Prostate gland (tissue), 2 donors: Measurements from ENCODE around the gene IGFL2. TPM values are rescaled to one million over a fixed set of nuclear protein-coding genes. Genes with fewer than 3 reads are reported as not detected.

Source experiments
- DNase-seq: peaks from one replicate; pipeline ENCODE4 v3.0.0-alpha.2; 2019; ENCODE audit warnings: low spot score
- H3K27ac ChIP-seq, 2 donors: fragments of 200-600 bp; sonication (generic); 2 replicates each; pipeline ENCODE4 v1.5.1; 2017 to 2019
- H3K27me3 ChIP-seq: fragments of 200-600 bp; sonication (generic); replicated peaks from 2 replicates; pipeline ENCODE4 v1.5.1; 2019; ENCODE audit not compliant: insufficient read depth
- H3K36me3 ChIP-seq, 2 donors: fragments of 200-600 bp; sonication (generic); 1 replicate in 1 of 2; 2 replicates in 1 of 2; pipeline versions ENCODE4 v1.5.1 to v1.8.1; 2017 to 2019
- H3K4me1 ChIP-seq: fragments of 200-600 bp; sonication (generic); replicated peaks from 2 replicates; pipeline ENCODE4 v1.5.1; 2019
- H3K4me3 ChIP-seq, 2 donors: fragments of 200-600 bp; sonication (generic); 2 replicates each; pipeline ENCODE4 v1.5.1; 2017 to 2019
- H3K9me3 ChIP-seq: fragments of 200-600 bp; sonication (generic); 2 replicates; pipeline ENCODE4 v1.5.1; 2017
- POLR2A ChIP-seq: fragments of 450-650 bp; IDR thresholded peaks from one replicate; pipeline ENCODE4 v1.6.1; 2016; ENCODE audit warnings: antibody characterized with exemption, mild to moderate bottlenecking
- POLR2AphosphoS5 ChIP-seq: sonication (generic); formaldehyde crosslinking; IDR thresholded peaks from one replicate; pipeline ENCODE4 v1.6.1; 2017; ENCODE audit warnings: antibody characterized with exemption
- WGBS: methylation state at CpG from one replicate; pipeline ENCODE4 v1.1.5; 2018; 5-methylcytosine and 5-hydroxymethylcytosine counted together
- intact Hi-C: fragments of 100-400 bp; cut with DNase I; formaldehyde crosslinking; loops from one replicate; pipeline ENCODE4 v1.14.2; 2022
- total RNA-seq, 2 donors: library from RNA; depleted of rRNA; stranded (reverse); fragments of >200 nt; gene quantifications; one replicate each; pipeline ENCODE4 v1.1.0, GENCODE V29; 2016
- TF ChIP-seq, protein P1 (sequence below), 4 experiments: fragments of 200-600 bp in 2 of 4; fragments of 450-650 bp in 2 of 4; sonication (generic) in 2 of 4; IDR thresholded peaks; 1 replicate in 3 of 4; 2 replicates in 1 of 4; pipeline ENCODE4 v1.5.1; 2016 to 2019; ENCODE audit warnings: antibody characterized with exemption in 4 of 4, mild to moderate bottlenecking in 2 of 4, moderate library complexity in 2 of 4

Gene IGFL2
- total RNA-seq, 2 donors from 2014 or later, result 2.7 TPM; not detected in 1

DNA sequence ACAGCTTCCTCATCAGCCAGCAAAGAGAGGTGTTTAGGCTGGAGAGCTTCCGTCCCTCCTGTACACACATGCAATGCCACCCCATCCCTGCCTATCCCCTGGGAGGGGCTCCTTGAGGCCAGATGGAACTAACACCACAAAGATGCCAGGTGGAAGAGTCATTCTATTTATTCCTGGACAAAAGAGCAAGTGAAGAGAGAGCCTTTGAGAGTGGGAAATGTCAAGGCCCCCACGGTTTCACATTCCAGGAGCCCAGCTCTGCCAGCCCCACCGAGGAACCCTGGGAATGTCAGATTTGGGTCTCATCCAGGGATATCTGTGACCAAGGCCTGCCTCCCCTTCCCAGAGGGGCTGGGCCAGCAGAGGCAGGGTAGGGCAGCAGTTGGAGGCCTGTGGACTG lies 50.7 kb downstream of the IGFL2 start:
- H3K27ac ChIP-seq, result no peak overlapping the region
- TF ChIP-seq, protein P1, sequence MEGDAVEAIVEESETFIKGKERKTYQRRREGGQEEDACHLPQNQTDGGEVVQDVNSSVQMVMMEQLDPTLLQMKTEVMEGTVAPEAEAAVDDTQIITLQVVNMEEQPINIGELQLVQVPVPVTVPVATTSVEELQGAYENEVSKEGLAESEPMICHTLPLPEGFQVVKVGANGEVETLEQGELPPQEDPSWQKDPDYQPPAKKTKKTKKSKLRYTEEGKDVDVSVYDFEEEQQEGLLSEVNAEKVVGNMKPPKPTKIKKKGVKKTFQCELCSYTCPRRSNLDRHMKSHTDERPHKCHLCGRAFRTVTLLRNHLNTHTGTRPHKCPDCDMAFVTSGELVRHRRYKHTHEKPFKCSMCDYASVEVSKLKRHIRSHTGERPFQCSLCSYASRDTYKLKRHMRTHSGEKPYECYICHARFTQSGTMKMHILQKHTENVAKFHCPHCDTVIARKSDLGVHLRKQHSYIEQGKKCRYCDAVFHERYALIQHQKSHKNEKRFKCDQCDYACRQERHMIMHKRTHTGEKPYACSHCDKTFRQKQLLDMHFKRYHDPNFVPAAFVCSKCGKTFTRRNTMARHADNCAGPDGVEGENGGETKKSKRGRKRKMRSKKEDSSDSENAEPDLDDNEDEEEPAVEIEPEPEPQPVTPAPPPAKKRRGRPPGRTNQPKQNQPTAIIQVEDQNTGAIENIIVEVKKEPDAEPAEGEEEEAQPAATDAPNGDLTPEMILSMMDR (IDR thresholded peaks at IDR 0.05), result no peak
- no peak for TF ChIP-seq POLR2A
- no peak for TF ChIP-seq POLR2AphosphoS5
- H3K9me3 ChIP-seq, result no peaks in the 10 kb centered on the region
- H3K4me3 ChIP-seq, result no peak overlapping the region
- H3K4me1 ChIP-seq, result peaks cover 2% of the 10 kb centered on the region
- peaks cover 2% of the 10 kb centered on the region for H3K27me3 ChIP-seq
- DNase-seq, result no peak
- intact Hi-C loops, result no loop called here
- no peaks in the 10 kb centered on the region for H3K36me3 ChIP-seq
- WGBS, result 42% methylated on average over 3 of the region's 3 CpGs

DNA sequence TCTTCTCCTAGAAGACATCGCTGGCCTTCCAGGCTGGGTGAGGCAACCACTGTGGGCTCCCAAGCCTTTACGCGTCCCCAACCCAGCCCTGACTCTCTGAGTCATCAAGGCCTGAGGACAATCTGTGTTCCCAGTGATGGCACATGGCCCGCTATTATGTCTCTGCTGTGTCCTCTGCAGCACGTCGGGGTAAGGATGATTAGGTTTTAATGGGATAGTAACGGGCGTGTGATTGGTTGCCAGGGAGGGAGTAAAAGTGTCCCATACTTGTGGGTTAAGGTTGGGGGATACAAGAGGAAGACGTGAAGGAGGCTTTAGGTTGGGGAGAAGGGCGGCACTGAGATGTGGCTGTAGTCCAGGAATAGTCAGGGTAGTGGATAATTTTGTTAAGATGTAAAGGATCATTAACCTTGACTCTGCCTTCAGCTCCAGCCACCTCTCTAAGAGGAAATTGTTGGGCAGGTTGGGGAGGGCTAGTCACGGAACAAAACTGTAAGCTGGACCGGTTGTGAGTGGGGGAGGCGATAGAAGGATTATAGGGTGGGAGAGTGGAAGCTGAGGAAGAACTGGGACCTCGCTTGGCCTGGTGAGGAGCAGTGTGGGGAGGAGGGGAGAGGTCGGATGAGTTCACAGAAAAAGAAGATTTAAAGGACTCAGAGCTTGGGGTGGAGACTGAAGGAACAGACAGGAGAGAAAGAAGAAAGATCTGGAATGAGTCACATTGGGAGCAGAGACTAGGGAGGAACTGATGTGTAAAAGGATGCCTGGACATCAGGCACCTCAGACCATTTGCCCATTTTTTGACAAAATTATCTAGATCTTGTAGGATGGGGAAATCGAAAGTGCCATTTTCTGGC lies 53.6 kb downstream of the IGFL2 start:
- TF ChIP-seq, protein P1 (IDR thresholded peaks at IDR 0.05), result no peak
- TF ChIP-seq POLR2AphosphoS5 (no peak), POLR2A (no peak)
- Histone ChIP-seq H3K36me3 (no peaks in the 10 kb centered on the region), H3K27ac (no peak overlapping the region), H3K27me3 (peaks cover 2% of the 10 kb centered on the region), H3K4me3 (no peak overlapping the region), H3K4me1 (no peaks in the 10 kb centered on the region), H3K9me3 (no peaks in the 10 kb centered on the region)
- no peak for DNase-seq
- intact Hi-C loops, result no loop called here
- 59% methylated on average over 16 of the region's 16 CpGs for WGBS

DNA sequence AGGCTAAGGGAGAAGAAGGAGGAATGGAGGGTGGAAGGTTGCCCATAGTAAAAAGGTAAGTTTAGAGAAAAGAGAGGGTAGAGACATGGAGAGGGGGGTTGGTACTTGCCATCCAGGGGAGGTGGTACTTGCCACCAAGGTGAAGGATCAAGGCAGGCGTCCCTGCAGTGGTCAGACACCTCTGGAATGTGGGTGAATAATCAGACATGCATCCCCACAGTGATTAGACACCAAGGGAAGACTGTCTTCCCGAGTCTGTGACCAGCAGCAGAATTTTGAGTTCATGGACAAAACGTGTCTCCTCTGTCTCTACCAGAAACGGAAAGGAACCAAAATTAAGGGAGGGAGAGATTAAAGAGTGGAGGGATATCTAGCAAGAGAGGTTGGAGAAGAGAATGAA lies 54.4 kb downstream of the IGFL2 start:
- H3K4me3 ChIP-seq, result no peak overlapping the region
- H3K36me3 ChIP-seq, result no peaks in the 10 kb centered on the region
- intact Hi-C loops, result no loop called here
- H3K9me3 ChIP-seq, result no peaks in the 10 kb centered on the region
- H3K27ac ChIP-seq, result no peak overlapping the region
- no peak for DNase-seq
- TF ChIP-seq POLR2A, result no peak
- no peak for TF ChIP-seq POLR2AphosphoS5
- peaks cover 2% of the 10 kb centered on the region for H3K27me3 ChIP-seq
- H3K4me1 ChIP-seq, result no peaks in the 10 kb centered on the region
- WGBS, result 73% methylated on average over 4 of the region's 4 CpGs

DNA sequence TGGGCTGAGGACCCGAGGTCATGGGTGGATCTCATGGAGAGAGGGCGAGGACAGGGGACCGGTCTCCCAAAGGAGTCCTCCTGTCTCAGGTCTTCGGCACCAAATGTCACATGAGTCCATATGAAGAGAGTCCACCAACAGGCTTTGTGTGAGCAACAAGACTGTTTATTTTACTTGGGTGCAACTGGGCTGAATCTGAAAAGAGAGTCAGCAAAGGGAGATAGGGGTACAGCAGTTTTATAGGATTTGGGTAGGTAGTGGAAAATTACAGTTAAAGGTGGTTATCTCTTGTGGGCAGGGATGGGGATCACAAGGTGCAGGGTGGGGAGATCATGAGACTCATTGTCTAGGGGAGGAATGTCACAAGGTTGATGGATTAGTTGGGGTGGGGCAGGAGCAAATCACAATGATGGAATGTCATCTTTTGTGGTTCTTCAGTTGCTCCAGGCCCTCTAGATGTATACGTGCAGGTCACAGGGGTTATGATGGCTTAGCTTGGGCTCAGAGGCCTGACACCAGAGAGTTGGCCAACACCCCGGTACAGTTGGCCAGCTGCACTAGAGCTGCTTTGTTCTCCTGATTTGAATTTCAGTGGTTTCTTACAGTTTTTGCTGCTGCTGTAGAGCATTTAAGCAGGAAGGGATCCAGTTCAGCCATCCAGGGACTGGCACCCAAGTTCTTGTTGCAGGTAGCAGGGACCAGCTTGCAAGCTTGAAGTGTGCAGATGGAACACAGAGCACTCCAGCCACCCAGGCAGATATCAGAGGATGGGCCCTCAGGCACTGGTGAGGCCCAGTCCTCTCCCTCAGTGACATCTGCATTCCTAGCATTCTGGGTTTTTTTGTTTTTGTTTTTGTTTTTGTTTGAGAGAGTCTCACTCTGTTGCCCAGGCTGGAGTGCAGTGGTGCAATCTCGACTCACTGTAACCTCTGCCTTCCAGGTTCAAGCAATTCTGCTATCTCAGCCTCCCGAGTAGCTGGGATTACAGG lies 55.1 kb downstream of the IGFL2 start:
- H3K9me3 ChIP-seq, result no peaks in the 10 kb centered on the region

More for the DNA sequence above, 55.1 kb downstream of the IGFL2 start:
- Histone ChIP-seq H3K4me1 (no peaks in the 10 kb centered on the region), H3K27me3 (peaks cover 2% of the 10 kb centered on the region), H3K36me3 (no peaks in the 10 kb centered on the region), H3K4me3 (no peak overlapping the region), H3K27ac (no peak overlapping the region)
- 88% methylated on average over 8 of the region's 8 CpGs for WGBS
- TF ChIP-seq, protein P1 (IDR thresholded peaks at IDR 0.05), result no peak
- TF ChIP-seq POLR2AphosphoS5 (no peak), POLR2A (no peak)
- DNase-seq, result no peak
- intact Hi-C loops, result no loop called here
